Measurements from ENCODE around the gene TMLHE. TPM values are rescaled to one million over a fixed set of nuclear protein-coding genes. Genes with fewer than 3 reads are reported as not detected.

TMLHE gene
- total and polyA plus RNA-seq, 2 experiments from 2014 or later = 9.6 to 10.1 TPM

GRCh38 chrX:155592331-155592730, 20.4 kb downstream of the TMLHE start:
- Histone ChIP-seq H3K4me1 (ENCODE audit: insufficient read depth) (peaks cover 4% of the 10 kb centered on the region; the same call in 1 of the 2 replicates), H3K36me3 (ENCODE audit: insufficient read depth) (no peaks in the 10 kb centered on the region), H3K4me3 (no peak overlapping the region), H3F3A (replicated peaks; ENCODE audit: low read depth) (no peaks in the 10 kb centered on the region), H2AFZ (no peak overlapping the region), H4K20me1 (replicated peaks; ENCODE audit: insufficient read depth) (no peaks in the 10 kb centered on the region), H3K79me2 (replicated peaks; ENCODE audit: insufficient read depth) (no peaks in the 10 kb centered on the region), H3K9me2 (ENCODE audit: insufficient read depth) (no peaks in the 10 kb centered on the region), H3K4me2 (no peak overlapping the region), H3K27me3 (ENCODE audit: insufficient read depth) (no peaks in the 10 kb centered on the region), H3K27ac (ENCODE audit: low read depth) (no peak overlapping the region)
- DNase-seq (ENCODE audit: low spot score) (no peak), ATAC-seq (no peak)
- Mint-ChIP-seq H3K9me3 (peaks cover 2% of the 10 kb centered on the region; the same call in 1 of the 3 replicates), H3K27ac (no peak overlapping the region), H3K4me1 (no peaks in the 10 kb centered on the region), H3K4me3 (no peak overlapping the region), H3K36me3 (ENCODE audit: low read depth) (peaks cover 14% of the 10 kb centered on the region; the same call in 2 of the 3 replicates), H3K27me3 (ENCODE audit: insufficient read depth, low read depth, poor library complexity) (no peaks in the 10 kb centered on the region)
- TF ChIP-seq STAT1 (IDR thresholded peaks at IDR 0.05; ENCODE audit: unreplicated experiment) (no peak), EZH2phosphoT487 (IDR thresholded peaks at IDR 0.05; ENCODE audit: unreplicated experiment) (no peak), REST (IDR thresholded peaks at IDR 0.05; ENCODE audit: unreplicated experiment) (no peak), EZH2 (IDR thresholded peaks at IDR 0.05; ENCODE audit: low read depth, unreplicated experiment) (no peak), ETS1 (IDR thresholded peaks at IDR 0.05) (no peak), CREB1 (CRISPR knock-in tag; IDR thresholded peaks at IDR 0.05; ENCODE audit: low read depth) (no peak), NANOG (IDR thresholded peaks at IDR 0.05; ENCODE audit: borderline replicate concordance) (no peak), ZNF462 (CRISPR knock-in tag; IDR thresholded peaks at IDR 0.05) (no peak), JUNB (IDR thresholded peaks at IDR 0.05; ENCODE audit: unreplicated experiment) (no peak), ZNF331 (CRISPR knock-in tag; IDR thresholded peaks at IDR 0.05; ENCODE audit: low read depth) (no peak), CTCF (conservative IDR thresholded peaks at IDR 0.05; ENCODE audit: low read depth in 2 of 2) (no peak), ZNF114 (CRISPR knock-in tag; IDR thresholded peaks at IDR 0.05) (no peak), POLR2AphosphoS5 (IDR thresholded peaks at IDR 0.05; ENCODE audit: low read depth) (no peak)

Measured in GM23338 (cell line).